Stimulated activated CD8-positive, alpha-beta memory T cell treated with anti-CD3 and anti-CD28 coated beads, Interleukin-12 subunit alpha, Interleukin-12 subunit beta, amount 100 ng/mL, for 4 hours (primary cell): Measurements from ENCODE around the gene VSTM4.

Source experiments
- DNase-seq: peaks from one replicate; pipeline ENCODE4 v3.0.0-alpha.2; 2020; ENCODE audit warnings: low read depth

VSTM4 gene

DNA sequence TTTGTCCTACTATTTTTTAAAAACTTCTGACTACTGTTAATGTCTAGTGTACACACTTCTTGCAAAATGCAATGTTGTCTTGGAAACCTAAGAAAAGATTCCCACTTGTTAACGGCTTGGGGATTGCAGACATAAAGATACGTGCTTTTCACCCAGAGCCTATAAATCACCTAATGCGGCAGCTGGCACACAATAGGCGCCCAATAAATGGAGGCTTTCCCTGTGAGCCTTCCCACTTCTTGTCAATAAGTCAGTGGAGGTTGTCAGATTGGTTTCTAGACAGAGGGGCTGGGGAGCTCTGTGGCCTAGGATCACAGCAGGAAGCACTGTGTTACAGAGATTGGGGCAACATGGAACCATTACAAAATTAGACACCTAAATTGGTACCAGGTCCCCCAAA, 74.7 kb downstream of the VSTM4 start:
- no peak for DNase-seq

DNA sequence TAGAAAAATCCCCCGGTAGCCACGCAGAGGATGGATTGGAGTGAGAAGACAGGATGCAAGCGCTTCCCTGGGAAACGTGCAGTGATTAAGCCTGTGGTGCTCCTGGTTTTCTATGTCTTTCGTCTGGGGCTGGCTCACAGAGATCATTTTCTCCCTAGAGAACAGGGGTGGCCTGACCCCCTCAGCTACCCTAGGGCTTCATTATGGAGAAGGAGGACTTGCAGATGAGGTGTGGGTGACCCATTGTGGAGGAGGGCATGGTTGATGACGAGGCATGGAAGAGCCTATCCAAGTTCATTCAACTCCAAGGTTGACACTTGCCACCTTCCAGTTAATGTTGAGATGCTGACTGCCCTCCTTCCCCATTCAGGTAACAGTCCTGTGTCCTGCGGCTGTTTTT, 75.9 kb downstream of the VSTM4 start:
- DNase-seq, result no peak

DNA sequence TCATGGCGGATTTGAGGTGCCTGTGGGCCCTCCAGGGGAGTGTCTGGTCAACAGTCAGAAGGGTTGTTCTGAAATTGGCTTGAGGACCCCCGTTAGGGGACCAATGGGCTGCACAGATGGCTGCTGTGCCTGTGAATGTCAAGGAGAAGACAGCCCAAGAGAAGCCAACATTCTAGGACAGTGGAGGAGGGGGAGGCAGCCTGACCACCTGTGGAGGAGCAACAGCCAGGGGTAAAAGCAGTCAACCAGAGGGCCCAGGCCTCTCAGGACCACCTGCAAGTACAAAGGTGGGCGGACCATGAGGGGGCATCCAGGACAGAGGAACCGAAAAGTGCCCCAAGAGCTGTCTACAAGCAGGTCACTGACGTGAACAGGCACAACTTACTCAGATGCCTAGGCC, 76.6 kb downstream of the VSTM4 start:
- no peak for DNase-seq

DNA sequence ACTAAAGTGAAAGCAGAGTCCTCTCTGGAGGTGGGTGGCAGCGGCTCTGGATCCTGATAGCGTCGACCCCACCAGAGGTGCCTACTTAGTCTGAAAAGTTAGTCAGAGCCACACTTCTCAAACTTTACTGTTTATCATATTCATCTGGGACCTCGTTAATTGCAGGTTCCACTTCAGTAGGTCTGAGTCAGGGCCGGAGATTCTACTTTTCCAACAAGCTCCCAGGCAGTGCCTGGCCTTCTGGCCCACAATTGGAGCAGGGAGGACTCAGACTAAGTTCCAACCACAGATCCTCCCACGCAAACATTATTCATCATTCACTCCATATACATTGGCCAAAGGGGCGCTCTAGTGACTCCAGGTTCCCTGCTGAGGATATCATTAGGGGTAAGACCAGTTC, 78.1 kb downstream of the VSTM4 start:
- no peak for DNase-seq

DNA sequence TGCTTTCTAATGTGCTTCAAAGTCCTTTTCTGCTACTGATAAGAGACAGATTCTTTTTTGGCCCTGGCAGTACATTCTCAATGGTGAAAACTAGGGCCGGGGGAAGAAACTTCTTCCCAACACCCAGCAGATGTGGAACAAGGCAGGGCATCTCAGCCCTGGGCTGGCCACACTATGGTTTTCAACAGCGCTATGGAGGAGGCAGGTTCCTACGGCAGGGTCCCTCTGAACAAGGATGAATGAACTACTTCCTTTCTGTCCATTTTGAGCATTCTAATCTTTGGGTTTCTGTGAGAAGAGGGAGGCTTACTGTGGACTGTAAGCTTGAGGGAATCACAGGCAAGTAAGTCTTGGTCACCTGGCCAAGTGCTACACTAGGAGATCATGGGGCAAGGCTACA, 78.7 kb downstream of the VSTM4 start:
- DNase-seq, result no peak

DNA sequence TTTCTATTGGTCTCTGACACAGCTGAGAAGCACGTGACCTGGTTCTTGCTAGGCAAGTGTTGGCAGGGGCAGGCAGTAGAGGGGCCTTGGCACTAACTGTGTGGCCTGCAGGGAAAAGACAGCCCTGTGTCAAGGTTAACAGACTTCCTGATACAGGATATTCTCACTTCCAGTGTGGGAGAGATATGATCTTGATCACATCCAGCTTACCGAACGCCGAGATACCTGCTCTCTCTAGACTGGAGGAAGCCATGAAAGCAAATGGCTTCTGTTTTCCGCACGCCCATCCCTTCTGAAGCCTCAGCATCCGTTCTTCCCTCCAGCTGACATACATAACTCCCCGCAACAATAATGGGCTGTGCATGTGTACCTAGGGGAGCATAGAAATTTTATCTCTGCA, 79.4 kb downstream of the VSTM4 start:
- no peak for DNase-seq

DNA sequence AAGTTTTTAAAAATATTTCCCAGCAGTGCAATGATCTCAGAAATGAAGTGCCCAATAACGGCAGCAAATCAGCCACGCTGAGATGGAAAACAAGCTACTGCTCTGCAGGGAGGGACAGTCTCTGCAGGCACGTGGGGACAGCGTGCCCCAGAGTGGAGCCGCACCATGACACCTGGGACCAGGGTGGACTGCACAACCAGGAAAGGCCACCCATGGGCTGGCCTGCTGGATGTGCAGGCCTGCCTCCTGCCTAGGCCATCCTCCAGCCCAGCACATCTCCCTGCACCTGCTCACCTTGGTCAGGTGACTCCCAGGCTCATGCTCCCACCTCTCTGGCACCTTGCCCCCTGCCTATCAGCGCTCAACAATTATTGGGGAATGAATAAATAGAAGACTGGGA, 80.4 kb downstream of the VSTM4 start:
- no peak for DNase-seq

DNA sequence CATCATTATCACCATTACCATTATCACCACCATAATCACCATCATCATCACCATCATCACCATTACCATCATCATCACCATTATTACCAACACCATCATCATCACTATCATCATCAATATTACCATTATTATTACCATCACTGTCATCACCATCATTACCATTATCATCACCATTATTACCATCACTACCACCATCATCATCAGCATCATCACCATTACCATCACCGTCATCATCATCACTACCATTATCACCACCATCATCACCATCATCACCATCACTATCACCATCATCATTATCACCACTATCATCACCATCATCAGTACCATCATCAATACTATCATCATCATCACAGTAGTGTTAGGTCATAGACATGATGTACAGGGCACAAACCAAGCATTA, 81.4 kb downstream of the VSTM4 start:
- no peak for DNase-seq

DNA sequence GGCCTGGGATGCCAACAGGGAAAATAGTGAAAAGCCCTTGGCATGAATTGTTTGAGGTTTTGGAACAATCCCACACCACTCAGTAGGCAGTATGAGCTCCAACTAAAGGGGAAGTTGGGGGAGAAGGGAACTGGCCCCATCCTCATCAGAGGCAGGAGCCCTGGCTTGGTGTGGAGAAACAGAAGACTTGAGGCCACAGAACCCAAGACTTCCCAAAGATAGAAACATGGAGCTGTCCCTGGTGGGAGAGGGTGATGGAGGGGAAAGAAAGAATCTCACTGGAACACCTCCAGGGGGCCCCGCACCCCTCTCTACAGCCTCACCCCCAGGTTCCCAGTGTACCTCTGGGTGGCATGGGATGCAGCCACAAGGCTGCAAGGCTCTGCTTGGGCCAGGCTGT, 85.7 kb downstream of the VSTM4 start:
- DNase-seq, result no peak

DNA sequence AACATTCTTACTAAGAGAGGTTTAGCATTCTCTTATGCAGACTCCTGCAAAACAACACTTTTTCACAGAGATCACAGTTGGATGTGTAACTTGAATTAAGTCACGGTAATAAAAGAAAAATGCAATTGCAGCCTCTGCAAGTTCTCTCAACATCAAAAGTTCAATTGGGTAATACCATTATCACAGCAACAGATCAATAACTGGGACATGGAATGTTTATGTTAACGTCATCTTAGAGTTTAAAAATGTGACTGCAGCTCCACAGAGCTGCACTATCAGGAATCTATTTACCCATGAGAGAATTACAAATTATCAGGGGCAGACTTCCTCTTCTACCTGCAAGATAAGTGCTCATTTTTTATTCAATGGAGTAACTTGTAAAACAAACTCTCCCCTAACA, 86.7 kb downstream of the VSTM4 start:
- DNase-seq, result no peak

DNA sequence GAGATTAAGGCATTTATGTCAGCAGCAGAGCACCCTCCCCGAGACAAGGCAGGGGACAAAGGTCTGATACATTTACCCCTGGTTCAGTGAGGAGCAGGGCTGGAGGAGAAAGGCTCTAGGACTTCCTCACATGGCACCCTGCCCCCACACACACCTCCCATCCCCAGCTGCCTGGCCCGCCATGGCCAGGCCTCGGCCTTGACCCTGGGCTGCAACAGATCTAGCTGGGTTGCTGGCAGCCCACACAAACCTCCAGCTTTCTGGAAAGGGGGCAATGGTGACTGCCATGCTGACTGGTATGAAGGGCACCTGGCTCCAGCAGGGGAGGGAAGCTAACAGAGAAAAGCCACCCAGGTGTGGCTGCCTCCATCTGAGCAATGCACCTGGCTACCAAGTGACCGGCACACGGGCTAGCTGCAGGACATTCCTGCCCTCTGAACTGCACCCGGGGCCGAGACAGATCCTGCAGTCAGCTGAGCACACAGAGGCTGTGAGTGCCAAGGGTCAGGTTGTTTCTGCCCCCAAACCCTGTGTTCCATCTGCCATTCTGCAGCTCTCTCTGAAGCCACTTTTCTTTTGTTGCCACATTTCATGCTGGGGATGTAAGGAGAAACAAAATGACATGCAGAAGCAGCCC, 89.9 kb downstream of the VSTM4 start:
- DNase-seq, result no peak

DNA sequence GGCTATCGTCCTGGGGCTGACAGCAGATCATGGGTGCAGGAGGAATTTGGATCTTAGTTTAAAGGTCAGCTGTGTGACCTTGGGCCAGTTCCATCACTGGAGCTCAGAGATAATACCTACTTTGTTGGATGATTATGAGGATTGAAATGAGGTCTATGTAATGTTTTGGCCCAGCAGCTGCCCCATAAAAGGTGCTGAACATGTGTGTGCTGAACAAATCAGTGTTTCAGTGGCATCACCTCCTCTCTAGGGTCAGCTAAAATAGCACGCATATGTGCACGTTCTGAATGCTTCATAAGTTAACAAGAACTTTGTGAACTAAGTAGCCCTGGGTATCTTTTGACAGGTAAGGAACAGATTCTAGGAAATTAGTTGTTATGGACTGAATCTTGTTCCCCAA, 90.8 kb downstream of the VSTM4 start:
- DNase-seq, result no peak

DNA sequence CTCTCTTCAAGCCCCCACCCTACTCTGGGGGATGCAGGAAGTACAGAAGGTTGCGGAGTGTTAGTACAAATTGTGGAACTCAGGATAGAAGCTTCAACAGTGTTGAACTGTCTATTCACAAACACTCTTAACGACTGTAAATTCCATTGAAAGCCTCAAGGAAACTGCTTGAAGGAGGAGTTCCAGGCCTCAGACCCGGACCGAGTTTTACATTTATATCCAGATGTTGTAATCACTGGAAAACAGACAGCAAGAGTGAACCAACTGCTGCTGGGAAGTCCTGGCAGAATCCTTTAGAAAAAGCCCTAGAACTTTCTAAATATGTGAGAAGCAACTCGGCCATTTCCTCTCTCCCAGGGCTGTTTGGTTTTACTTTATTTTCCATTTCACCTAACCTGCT, 91.6 kb downstream of the VSTM4 start:
- DNase-seq, result no peak

DNA sequence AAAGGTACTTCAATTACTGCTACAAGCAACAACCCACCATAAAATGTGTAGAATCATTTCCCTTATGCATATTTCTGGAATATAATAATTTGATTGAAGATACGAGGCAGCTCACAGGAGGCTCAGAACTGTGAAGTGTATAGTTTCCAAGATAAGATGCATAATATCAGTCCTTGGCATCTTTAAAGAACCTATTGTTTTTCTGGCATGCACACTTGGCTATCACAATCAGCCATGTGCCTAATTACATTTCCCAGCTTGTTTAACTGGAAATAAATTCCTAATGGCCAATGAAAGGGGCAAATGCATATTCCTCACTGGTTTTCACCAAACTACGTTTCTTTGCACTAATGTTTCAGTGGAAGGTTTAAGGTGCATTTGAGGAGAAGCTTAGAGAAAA, 92.3 kb downstream of the VSTM4 start:
- DNase-seq, result no peak

DNA sequence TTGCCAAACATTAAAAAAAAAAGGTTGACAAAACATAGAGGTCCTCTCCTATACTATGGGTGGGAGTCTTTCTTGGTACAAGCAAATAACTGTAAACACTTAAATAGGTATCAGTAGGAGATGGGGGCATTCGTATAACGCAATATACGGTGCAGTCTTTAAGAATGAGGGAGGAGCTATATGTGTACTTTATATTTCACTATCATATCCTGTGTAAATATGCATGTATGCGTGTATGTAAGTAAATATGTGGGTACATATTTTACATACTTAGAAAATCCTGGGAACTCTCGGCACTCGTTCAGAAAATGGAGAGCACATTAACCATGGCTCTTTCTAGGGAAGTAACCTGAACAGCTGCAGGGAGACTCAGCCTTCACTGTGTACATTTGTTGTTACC, 93.6 kb downstream of the VSTM4 start:
- DNase-seq, result no peak

DNA sequence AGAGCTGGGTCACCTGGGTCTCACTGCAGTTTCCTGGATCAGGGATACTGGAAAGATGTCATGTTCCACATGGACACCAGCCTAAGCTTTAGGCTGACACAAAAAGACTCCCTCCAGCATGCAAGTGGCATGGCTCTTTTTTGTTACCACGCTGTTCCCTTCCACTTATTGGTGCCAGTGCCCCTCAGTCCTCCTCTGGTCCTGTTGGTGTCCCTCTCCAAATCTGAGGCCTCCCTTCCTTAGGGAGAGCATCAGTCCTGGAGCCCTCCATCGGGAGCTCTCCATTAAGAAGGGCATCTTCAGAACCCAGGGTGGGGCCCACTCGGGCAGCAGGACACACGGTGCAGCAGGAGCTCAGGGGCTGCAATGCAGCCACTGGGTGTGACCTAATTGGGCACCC, 99.6 kb downstream of the VSTM4 start:
- no peak for DNase-seq

DNA sequence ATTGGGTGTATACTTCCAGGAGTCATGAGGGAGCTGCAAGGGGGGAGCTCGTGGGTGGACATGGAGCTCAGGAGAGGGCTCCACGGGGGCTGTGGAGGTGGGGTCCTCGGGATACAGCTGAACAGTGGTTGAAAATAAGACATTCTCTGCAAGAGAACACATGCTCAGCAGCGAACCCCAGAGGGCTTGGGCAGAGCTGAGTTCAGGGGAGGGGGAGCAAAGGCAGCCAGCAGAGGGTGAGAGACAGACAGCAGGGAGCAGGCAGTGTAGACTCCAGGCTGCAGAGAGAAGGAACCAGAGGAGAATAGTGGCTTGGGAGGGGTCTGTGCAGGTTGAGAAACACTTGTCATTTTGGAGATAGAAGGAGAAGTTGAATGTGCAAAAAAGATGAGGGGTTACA, 102.7 kb downstream of the VSTM4 start:
- DNase-seq, result no peak

DNA sequence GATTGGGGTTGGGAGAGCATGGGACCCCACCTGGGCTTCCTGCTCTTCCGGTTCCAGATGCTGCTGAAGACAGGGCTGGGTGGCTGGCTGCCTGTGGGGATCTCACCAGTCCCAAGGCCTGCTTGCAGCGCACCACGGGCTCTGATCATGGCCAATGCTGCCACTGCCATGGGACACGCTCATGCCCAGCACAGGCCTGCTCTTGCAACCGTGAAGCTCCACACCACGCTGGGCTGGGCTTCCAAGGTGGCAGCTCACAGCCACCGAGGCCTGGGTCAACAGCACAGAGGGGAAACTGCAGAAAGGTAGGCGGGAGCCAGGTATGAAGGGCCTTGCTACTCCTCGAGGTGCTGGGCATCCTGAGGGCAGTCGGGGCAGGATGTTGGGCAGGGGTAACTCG, 103.6 kb downstream of the VSTM4 start:
- DNase-seq, result no peak

DNA sequence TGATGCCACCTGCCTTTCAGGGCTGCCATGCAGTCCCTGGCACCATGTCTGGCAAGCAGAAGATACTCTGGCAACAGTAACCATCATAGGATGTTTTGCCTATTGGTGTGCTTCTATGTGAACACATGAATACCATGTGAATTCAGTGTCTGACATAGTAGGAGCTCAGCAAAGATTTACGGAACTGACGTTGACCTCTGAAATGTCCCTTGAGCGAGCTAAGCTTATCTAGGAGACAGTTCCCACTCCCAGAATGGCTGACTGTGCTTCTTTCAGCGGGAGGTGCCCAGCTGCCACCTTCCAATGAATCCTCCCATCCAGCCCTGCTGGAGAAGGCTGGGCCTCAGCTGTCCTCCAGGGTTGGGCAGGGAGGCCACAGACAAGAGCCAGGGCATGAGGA, 104.5 kb downstream of the VSTM4 start:
- no peak for DNase-seq

DNA sequence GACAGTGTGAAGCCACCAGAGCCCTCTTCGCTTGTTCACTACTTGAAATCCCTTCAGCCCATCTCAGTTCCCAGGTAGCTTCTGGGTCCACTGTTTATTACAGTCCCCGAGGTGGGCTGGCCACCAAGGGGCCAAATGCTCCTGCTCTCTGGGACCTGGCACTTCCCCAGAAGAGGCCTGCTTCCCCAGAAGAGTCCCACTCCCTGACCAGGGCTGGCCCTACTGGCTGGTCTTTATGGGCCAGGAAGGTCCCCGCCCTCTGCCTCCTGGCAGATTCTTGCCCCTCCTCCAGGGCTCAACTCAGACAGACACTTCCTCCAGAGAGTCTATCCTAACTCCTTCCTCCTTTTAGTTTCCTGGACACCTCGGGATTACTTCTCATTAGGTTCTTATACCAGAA, 105.0 kb downstream of the VSTM4 start:
- no peak for DNase-seq

DNA sequence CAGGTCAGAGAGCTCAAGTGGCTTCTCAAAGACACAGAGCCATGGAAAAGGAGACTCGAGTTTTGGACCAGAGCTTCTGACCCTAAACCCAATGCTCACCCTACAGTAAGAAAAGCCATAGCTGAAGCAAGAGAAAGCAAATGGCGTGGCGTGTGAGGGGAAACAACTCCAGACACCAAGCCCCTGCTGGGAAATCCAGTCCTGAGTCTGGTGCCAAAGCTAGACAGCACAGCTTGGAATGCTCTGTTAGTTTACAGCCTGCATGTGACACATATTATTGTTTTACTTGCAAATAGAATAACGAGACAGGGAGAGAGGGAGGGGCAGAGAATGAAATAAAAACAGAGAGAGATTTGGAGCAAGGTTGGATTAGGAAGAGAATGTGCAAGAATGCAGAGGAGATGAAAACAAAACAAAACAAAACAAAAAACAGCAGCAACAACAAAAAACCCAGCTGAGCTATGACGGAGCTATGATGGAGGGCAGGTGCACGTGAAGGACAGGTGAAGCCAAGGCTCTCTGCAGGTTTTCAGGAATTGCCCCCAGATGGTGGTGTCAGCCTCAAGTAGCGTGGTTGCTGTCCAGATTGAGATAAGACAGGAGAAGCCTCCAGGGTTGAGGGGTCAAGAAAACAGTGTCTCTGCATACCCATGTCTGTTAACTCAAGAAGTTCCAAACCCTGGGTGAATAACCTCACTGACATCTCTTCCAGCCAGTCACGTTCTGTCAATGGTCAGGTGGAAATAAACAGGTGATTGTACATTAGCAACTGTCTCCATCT, 105.9 kb downstream of the VSTM4 start:
- DNase-seq, result no peak

DNA sequence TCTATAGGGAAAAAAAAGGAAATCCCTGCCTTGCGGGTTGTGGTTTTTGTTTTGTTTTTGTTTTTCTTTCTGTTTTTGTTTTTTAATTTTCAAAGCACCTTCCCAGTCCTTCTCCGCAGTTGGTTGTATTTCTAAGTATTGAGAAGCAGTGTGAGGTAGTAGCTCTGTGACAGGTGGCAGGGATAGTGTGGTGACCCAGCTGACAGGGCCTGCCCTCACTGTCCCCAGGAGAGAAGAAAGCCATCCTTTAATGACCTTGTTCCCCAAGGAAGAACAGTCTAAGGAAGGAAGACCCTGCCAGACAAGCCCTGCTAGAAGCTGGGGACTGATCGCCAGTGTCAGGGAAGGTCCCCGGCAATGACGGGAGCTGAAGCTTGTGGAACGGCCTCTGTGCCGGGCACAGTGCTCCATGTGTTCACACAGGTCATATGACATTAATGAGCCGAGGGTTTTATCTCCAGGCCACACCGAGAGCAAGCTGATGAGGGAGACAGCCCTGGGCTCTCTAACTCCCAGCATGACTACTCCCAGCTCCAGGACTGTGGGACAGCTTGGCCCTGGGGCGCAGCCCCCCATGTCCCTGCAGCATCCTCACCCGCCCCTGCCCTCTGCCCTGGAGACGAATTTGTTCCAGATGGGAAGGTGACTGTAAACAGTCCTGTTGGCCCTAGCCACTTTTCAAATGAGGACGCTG, 106.7 kb downstream of the VSTM4 start:
- DNase-seq, result no peak

DNA sequence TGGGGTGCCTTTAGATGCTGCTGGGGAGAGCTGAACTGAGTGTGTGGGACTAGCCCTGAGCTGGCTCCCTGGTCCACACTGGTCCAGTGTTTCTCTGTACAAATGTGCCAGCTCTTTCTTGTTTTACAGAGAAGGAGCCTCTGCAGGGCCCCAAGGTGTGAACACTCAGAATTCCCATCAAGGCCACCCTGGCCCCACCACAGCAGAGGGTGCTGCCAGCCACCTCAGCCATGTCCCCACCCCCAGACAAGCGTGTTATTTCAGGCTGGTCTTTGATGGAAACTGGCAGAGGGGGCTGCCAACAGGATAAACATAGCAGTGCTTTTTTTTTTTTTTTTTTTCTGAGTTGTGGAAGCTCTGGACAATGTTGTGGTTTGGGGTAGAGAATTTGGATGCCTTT, 107.2 kb downstream of the VSTM4 start:
- DNase-seq, result no peak

DNA sequence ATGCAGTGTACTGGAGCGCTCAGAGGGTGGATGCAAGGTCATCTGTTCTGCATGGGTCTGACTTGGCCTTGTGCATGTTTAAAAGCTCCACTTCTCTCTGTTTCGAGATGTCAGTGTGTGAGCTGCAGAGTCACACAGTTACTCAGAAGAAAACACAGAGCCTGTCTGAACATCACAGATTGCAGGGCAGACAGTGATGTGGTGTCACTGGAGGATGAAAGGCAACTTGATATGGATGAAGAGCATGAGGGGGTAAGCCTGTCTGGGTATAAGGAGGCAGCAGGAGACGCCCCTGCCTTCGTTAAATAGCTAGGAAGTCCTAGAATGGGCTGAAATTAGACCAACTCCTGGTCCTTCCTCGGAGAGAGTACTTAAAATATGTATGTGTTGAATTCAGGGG, 108.2 kb downstream of the VSTM4 start:
- no peak for DNase-seq
